GM18520 (cell line): ENCODE results near the gene SLC44A5.
"Not testable (repeated sequence)": the region's sequence is repeated elsewhere in the genome, so short reads cannot be mapped to it uniquely, and the experiment has no call there.

Experiments
- ATAC-seq: cut with Tn5 transposase; IDR thresholded peaks from one replicate; pipeline ENCODE4 v1.9.1; 2021; ENCODE audit not compliant: unreplicated experiment

Gene SLC44A5

DNA sequence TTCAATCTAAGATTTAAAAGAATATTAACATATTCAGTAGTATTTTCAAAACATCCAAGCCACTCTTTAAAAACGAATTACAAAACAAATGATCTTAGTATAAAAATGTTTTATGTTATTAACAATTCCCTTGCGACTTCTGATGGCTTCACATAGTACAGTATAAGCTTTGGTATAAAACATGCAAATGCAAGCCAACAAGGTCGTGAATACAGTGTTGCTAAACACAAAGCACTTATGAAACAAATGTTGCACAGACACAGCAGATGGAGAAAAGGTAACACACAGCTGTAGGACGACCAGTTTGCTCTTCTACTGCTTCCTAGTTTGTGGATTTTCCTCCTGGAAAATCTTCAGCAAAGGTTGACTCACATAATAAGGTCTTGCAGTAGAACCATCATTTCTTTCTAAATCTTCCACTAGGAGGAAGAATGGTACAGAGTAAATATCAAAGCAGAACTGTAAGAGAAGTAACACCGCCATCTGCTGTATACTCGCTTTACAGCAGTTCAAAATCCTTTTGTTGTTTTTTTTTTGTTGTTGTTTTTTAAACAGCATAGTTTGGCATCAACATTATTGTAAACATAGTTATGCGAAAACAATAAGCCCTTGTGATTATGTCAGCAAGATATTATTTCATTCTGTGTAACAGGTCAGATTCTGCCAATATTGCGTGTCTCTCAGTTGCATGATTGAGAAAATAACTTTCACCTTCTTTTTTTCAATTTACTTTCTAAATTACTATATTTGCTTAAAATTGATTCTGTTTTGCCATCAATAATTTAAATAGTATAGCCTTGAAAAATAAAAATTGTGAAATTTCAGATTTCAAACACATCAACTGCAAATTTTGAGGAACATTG lies 407.3 kb downstream of the SLC44A5 start:
- ATAC-seq, result peak; percentile 72

DNA sequence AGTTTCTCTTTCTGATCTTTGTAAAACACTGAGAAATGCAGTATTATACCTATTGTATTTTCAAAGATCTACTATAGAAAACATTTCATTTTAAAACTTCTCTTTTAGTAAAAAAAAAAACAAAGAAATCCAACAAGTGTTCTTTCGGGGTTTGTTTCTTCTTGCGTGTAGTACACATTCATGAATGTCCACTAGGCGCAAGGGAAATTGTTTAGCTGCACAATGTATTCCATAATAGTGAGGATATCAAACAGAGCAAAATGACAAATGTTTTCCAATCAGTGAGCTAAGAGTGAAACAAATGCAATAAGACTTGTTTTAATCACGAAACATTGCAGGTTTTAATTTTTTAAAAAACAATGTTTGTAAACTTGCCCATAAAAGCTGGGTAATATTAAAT lies 408.2 kb downstream of the SLC44A5 start:
- no peak for ATAC-seq

DNA sequence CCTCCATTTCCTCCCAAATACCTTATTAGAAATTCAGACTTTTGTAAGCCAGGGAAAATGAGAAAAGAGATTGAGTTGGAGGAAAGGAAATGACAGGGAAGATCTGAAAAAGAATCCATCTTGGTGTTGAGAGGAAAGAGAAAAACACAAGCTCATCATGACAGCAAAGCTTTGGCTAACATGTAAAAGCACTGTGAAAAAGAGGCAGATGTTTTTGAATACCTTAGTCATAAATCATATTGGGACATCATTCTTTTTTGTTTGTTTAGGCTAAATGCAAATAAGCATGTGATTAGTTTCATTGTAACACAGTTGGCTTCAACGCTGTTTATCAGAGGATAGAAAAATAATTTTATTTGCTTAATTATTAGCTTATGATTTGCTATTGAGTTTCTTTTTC lies 412.2 kb downstream of the SLC44A5 start:
- ATAC-seq, result no peak

DNA sequence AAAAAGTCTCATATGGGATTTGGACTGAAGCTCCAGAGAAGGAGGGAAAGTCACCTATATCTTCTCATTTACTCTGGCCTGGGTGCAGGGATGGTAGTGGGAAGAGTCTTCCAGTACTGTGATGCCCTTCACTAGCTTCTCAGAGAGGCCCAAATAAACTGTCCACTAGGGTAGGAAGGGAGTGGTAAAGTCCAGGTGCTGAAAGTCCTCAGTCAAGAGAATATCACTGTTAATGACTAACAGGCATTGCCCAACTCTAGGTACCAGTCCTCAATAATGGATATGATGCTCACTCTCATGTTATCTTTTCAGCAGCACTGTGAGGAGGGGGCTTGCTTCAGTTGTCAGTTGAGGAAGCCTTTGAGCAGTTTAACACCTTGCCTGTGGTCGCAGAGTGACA lies 412.8 kb downstream of the SLC44A5 start:
- no peak for ATAC-seq

DNA sequence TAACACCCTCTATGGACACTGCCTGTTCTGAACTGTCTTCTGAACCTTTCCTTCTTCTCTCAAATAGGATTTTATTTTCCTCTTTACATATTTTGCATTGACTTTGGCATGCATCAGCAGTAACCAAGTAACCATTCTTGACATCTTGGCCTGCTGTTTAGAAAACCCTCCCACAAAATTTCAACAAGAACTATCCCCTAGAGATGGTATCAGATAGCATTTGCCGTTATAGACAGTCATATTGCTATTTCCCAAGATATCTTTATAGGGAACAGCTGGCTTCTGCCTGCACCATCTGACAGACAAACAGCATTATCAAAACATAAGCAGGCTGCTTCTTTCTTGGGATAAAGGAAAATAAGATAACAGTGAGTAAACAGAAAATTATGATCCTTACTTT lies 422.0 kb downstream of the SLC44A5 start:
- ATAC-seq, result no peak

DNA sequence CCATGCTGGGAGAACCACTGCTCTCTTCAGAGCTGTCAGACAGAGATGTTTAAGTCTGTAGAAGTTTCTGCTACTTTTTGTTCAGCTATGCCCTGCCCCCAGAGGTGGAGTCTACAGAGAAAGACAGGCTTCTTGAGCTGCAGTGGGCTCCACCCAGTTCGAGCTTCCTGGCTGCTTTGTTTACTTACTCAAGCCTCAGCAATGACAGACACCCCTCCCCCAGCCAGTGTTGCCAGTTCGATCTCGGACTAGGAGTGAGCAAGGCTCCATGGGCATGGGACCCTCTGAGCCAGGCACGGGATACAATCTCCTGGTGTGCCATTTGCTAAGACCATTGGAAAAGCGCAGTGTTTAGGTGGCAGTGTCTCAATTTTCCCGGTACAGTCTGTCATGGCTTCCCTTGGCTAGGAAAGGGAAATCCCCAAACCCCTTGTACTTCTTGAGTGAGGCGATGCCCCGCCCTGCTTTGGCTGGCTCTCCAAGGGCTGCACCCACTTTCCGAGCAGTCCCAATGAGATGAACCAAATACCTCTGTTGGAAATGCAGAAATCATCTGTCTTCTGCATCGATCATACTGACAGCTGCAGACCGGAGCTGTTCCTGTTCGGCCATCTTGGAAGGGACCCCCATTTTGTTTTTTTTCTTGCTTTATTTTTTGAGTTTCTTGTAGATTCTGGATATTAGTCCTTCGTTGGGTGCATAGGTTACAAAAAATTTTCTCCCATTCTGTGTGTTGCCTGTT lies 429.5 kb downstream of the SLC44A5 start:
- ATAC-seq, result not testable (repeated sequence)

DNA sequence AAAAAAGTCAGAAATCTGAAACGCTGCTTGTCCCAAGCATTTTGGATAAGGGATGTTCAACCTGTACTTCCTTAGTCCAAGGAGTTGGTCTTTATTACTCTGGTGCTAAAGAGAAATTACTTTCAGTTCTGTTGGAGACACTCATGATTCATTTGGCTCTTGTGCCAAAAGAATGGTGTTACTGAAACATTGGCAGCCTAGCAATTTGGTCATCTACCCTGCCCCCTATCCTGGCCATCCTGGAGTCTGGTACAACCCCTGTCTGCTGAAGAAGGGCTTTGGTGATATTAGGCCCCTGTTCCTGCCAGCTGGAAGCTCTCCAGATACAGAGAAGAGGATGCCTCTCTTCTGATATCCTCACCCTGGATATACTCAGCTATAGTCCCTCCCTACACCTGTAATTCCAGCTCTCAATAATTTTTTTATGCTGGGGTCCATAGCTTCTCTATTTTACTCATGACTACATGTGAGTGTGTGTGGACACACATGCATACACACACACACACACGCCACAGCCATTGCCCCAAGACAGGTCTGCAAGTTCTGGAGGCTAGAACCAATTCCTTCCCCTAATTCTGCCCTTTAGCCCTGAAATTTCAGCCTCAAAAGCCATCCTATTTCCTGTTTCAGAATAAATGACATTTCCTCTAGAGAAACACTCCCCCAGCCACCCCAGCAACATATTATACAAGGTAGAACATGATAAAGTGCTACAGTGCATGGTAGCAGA lies 436.7 kb downstream of the SLC44A5 start:
- no peak for ATAC-seq

DNA sequence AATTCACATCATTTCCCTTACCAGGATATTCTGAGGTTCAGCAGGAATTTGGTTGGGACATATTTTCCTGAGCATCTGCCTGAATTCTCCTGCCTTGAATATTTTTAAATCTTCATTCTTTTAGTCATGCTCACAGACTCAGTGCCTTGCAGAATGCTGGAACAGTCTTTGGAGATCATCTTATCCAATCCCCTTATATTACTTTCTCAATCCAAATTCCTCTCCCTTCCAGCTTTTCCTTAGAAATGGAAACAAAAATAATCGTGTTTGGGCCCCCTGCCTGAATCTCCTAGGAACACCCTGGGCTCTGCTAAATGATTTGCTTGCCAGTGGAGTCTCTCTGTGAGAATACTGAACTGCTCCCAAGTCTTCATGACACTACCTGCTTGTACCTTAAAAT lies 438.4 kb downstream of the SLC44A5 start:
- ATAC-seq, result no peak

DNA sequence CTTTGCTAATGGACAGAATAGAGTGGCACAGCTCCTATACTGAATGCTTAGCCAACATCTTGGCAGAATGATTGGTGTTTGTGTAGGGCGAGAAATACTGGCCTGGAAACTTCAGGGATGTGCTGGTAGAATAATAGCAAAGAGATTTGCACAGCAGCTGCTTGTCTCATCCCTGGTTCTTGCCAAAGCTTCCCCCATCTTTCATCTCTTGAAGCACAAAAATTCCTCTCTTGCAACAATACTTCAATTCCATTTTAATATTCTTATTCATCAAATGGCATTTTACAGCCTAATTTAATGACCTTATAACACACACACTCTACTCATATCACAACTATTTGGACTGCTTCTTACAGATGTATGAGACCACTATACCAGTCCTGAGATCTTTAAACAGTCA lies 439.0 kb downstream of the SLC44A5 start:
- ATAC-seq, result no peak

DNA sequence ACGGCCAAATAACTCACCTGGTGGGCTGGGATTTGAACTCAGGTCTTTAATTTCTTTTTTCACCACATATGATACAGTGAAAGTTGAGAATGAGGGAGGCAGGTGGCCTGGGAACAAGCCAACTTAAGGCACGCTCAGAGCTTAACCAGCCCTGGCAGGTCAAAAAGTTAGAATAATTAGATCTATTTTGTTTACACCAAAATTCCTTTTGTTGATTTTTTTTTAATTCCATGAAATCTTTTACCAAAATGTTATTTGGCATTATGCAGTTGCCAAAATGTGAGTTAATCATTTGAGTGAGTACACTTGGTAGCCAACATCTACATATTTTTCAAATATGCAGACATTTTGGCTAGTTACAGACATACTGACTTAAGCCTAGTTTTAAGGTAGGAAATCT lies 439.9 kb downstream of the SLC44A5 start:
- ATAC-seq, result no peak

DNA sequence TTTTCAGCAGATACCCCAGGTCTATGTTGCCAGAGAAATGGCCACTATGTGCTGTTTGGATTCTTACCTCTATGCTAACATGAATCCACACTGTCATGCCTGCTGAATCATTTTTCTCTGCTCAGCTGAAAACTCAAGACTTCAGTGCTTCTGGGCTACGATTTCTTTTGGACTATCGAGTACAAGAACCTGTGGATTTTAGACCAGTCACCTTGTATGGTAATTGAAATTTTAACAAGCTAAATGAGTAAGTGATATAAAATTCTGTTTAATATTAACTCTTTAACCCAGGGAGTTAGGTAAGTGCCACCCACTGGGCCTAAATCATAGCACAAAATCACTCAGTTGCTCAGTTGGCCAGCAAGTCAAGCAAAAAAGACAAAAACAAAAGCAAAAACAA lies 440.9 kb downstream of the SLC44A5 start:
- no peak for ATAC-seq

DNA sequence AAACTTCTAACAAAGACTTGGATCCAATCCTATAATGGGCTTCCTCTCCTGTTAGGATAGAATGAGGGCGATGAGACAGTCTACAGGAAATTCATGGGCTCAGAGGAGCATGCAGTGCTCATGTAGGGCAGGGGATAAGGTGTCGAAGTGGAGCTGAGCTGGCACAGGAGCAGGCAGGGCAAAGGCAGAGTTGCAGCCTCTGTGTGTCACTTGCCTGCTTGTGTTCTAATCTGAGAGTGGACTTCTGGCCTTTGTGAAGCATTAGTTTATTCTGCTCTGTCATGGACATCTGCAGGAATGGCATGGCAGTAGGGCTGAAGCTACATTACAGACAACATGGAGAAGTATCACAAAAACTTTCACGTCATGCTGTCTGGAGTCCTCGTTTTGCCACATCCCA lies 444.1 kb downstream of the SLC44A5 start:
- ATAC-seq, result no peak

DNA sequence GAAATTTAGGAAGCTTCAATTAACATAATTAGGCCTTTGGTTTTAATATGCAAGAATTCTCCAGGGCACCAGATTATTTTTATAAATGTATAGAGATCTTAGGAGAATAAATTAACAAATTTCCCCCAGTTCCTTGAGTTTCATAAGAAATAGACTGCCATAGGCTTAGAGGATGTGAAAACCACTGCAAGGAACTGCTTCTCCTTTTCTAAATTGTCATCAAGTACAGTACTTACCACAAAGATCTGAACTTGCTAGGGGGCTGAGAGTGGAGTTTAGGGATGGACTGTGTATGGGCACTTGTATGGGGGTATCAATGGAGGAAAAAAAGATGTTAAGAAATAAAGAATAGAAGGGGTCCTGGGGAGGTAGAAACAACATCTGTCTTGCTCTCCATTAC lies 445.6 kb downstream of the SLC44A5 start:
- ATAC-seq, result no peak

DNA sequence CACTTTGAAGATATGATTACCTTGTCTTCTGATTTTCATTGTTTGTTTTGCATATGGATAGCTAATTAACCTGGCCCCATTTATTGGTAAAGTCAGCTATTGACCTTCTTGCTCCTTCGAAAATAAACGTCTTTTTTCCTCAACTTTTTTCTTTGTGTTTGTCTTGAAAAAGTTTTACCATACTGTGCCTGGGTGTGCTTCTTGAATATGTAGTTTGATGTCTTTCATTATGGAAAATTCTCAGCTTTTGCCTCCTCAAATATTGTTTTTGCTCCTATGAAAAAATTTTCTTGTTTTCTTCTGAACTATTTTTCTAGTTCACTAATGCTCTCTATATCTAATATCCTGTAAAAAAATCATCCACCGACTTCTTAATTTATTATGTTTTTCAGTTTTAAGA lies 451.8 kb downstream of the SLC44A5 start:
- ATAC-seq, result no peak
